22Rv1 (cell line): ENCODE data around the gene ZSCAN16.

Experiments used
- H3K27ac ChIP-seq: fragments of 450-650 bp; 2 replicates; pipeline ENCODE4 v1.5.1; 2017
- CTCF ChIP-seq: fragments of 450-650 bp; IDR thresholded peaks from 2 replicates; pipeline ENCODE4 v1.5.1; 2017; ENCODE audit warnings: mild to moderate bottlenecking
- ZFX ChIP-seq: fragments of 450-650 bp; IDR thresholded peaks from 2 replicates; pipeline ENCODE4 v1.6.1; 2017; ENCODE audit warnings: antibody characterized with exemption, borderline replicate concordance

Gene ZSCAN16

GRCh38 chr6:28176373-28176772 is 52.0 kb downstream of the ZSCAN16 start:
- TF ChIP-seq CTCF (no peak), ZFX (no peak)
- no peak overlapping the region for H3K27ac ChIP-seq
